ENCODE data around the gene STPG3. TPM values are rescaled to one million over a fixed set of nuclear protein-coding genes. Genes with fewer than 3 reads are reported as not detected.
A peak's percentile ranks its signal among the peaks of the same experiment; 100 is the strongest.

Gene STPG3
- total and polyA plus RNA-seq, 9 of the 15 experiments (the other 6 are each of a cell fraction or from before 2014, with no cell fraction given) = not detected

DNA sequence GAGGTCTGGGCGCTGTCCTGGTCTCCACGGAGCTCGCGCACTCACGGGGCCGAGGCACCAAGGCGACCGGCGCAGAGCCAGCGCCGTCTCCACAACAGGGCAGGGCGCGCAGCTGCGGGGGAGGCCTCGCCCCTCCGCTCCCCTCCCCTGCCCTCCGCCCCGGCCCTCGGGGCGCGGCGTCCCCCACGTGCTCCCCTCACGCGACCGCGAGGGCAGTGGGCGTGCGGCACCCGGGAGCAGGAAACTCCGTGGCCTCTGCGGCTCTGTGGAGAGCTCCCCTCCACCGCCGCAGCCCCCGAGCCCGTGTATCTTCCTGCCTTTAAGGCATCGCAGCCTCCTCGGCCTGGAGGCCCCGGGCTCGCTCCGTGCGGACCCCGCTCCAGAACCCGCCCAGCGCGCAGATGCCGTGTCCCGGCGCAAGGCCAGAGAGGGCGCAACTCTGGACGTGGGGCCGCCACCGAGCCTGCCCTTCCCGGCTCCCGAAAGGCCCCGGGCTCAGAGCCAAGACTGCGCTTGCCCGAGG is 10.7 kb upstream of the STPG3 start (continued):
- TF ChIP-seq, protein P1, sequence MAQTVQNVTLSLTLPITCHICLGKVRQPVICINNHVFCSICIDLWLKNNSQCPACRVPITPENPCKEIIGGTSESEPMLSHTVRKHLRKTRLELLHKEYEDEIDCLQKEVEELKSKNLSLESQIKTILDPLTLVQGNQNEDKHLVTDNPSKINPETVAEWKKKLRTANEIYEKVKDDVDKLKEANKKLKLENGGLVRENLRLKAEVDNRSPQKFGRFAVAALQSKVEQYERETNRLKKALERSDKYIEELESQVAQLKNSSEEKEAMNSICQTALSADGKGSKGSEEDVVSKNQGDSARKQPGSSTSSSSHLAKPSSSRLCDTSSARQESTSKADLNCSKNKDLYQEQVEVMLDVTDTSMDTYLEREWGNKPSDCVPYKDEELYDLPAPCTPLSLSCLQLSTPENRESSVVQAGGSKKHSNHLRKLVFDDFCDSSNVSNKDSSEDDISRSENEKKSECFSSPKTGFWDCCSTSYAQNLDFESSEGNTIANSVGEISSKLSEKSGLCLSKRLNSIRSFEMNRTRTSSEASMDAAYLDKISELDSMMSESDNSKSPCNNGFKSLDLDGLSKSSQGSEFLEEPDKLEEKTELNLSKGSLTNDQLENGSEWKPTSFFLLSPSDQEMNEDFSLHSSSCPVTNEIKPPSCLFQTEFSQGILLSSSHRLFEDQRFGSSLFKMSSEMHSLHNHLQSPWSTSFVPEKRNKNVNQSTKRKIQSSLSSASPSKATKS (CRISPR knock-in tag; IDR thresholded peaks at IDR 0.05) = no peak
- no peak for TF ChIP-seq SMARCA5 (IDR thresholded peaks at IDR 0.05)
- peak; percentile 58 for TF ChIP-seq PHF20 (IDR thresholded peaks at IDR 0.05; ENCODE audit: partially characterized antibody)
- TF ChIP-seq NONO (IDR thresholded peaks at IDR 0.05; ENCODE audit: low read depth in 2 of 2, low read length in 1 of 2) = peak in 1 of 2 experiments; percentile 69; a peak in 2 of 4 replicates
- no peak for TF ChIP-seq FOS (IDR thresholded peaks at IDR 0.05; ENCODE audit: extremely low read depth, insufficient read length)
- peak; percentile 36; the same call in 1 of the 2 replicates for TF ChIP-seq CBFA2T3 (IDR thresholded peaks at IDR 0.05)
- TF ChIP-seq, protein P2, sequence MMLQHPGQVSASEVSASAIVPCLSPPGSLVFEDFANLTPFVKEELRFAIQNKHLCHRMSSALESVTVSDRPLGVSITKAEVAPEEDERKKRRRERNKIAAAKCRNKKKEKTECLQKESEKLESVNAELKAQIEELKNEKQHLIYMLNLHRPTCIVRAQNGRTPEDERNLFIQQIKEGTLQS (IDR thresholded peaks at IDR 0.05) = no peak
- TF ChIP-seq, protein P2 (CRISPR knock-in tag; conservative IDR thresholded peaks at IDR 0.05) = no peak; the same call in 1 of the 2 replicates
- no peak for TF ChIP-seq SMARCB1 (IDR thresholded peaks at IDR 0.05; ENCODE audit: insufficient read length, low read depth)
- no peak for TF ChIP-seq BRCA1 (IDR thresholded peaks at IDR 0.05)
- no peak for TF ChIP-seq BRCA1 (CRISPR knock-in tag; IDR thresholded peaks at IDR 0.05)
- TF ChIP-seq TAF15 (IDR thresholded peaks at IDR 0.05; ENCODE audit: low read depth, low read length) = no peak
- TF ChIP-seq FOXA1 (IDR thresholded peaks at IDR 0.05; ENCODE audit: borderline replicate concordance) = no peak
- 0 out of 2 replicates have a peak, but pooled peaks have one; percentile 48 for TF ChIP-seq KLF6 (CRISPR knock-in tag; IDR thresholded peaks at IDR 0.05; ENCODE audit: borderline replicate concordance)
- TF ChIP-seq, protein P3, sequence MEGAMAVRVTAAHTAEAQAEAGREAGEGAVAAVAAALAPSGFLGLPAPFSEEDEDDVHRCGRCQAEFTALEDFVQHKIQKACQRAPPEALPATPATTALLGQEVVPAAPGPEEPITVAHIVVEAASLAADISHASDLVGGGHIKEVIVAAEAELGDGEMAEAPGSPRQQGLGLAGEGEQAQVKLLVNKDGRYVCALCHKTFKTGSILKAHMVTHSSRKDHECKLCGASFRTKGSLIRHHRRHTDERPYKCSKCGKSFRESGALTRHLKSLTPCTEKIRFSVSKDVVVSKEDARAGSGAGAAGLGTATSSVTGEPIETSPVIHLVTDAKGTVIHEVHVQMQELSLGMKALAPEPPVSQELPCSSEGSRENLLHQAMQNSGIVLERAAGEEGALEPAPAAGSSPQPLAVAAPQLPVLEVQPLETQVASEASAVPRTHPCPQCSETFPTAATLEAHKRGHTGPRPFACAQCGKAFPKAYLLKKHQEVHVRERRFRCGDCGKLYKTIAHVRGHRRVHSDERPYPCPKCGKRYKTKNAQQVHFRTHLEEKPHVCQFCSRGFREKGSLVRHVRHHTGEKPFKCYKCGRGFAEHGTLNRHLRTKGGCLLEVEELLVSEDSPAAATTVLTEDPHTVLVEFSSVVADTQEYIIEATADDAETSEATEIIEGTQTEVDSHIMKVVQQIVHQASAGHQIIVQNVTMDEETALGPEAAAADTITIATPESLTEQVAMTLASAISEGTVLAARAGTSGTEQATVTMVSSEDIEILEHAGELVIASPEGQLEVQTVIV (CRISPR knock-in tag; IDR thresholded peaks at IDR 0.05; ENCODE audit: borderline replicate concordance) = no peak
- peak; percentile 99 for TF ChIP-seq L3MBTL2 (IDR thresholded peaks at IDR 0.05)
- TF ChIP-seq, protein P4, sequence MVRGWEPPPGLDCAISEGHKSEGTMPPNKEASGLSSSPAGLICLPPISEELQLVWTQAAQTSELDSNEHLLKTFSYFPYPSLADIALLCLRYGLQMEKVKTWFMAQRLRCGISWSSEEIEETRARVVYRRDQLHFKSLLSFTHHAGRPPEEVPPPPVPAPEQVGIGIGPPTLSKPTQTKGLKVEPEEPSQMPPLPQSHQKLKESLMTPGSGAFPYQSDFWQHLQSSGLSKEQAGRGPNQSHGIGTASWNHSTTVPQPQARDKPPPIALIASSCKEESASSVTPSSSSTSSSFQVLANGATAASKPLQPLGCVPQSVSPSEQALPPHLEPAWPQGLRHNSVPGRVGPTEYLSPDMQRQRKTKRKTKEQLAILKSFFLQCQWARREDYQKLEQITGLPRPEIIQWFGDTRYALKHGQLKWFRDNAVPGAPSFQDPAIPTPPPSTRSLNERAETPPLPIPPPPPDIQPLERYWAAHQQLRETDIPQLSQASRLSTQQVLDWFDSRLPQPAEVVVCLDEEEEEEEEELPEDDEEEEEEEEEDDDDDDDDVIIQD (CRISPR knock-in tag; IDR thresholded peaks at IDR 0.05) = 0 out of 2 replicates have a peak, but pooled peaks have one; percentile 43
- TF ChIP-seq SPI1 (IDR thresholded peaks at IDR 0.05; ENCODE audit: borderline replicate concordance, low read depth, low read length) = no peak
- TF ChIP-seq, protein P5, sequence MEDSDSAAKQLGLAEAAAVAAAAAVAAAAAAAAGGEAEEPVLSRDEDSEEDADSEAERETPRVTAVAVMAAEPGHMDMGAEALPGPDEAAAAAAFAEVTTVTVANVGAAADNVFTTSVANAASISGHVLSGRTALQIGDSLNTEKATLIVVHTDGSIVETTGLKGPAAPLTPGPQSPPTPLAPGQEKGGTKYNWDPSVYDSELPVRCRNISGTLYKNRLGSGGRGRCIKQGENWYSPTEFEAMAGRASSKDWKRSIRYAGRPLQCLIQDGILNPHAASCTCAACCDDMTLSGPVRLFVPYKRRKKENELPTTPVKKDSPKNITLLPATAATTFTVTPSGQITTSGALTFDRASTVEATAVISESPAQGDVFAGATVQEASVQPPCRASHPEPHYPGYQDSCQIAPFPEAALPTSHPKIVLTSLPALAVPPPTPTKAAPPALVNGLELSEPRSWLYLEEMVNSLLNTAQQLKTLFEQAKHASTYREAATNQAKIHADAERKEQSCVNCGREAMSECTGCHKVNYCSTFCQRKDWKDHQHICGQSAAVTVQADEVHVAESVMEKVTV (CRISPR knock-in tag; IDR thresholded peaks at IDR 0.05) = no peak
